ENCODE measurements around the gene CACNA2D3.

CACNA2D3 gene

GRCh38 chr3:54307566-54308180 lies 185.3 kb downstream of the CACNA2D3 start:
- H3K36me3 ChIP-seq (ENCODE audit: control insufficient read depth, insufficient read depth, low read length) = no peaks in the 10 kb centered on the region
- WGBS, 2 experiments (ENCODE audit: insufficient coverage in 2 of 2) = 78 to 83% methylated on average over 4 of the region's 4 CpGs
- H3K27ac ChIP-seq (ENCODE audit: low read depth, low read length, severe bottlenecking) = no peak overlapping the region
- no peaks in the 10 kb centered on the region for H3K9me3 ChIP-seq (ENCODE audit: control insufficient read depth, low read length)
- no peaks in the 10 kb centered on the region for H3K4me1 ChIP-seq (ENCODE audit: control insufficient read depth, insufficient read depth, low read length, poor library complexity, severe bottlenecking)
- H3K4me3 ChIP-seq (ENCODE audit: extremely low read depth, insufficient read depth, low read length, poor library complexity, severe bottlenecking) = no peak overlapping the region

- Histone ChIP-seq H3K4me1 (ENCODE audit: control insufficient read depth, insufficient read depth, low read length, poor library complexity, severe bottlenecking) (no peaks in the 10 kb centered on the region), H3K27ac (ENCODE audit: low read depth, low read length, severe bottlenecking) (no peak overlapping the region), H3K36me3 (ENCODE audit: control insufficient read depth, insufficient read depth, low read length) (no peaks in the 10 kb centered on the region), H3K9me3 (ENCODE audit: control insufficient read depth, low read length) (no peaks in the 10 kb centered on the region), H3K4me3 (ENCODE audit: extremely low read depth, insufficient read depth, low read length, poor library complexity, severe bottlenecking) (no peak overlapping the region)
- 74 to 76% methylated on average over 6 of the region's 6 CpGs for WGBS, 2 experiments (ENCODE audit: insufficient coverage in 2 of 2)
Measured at GRCh38 chr3:54309601-54310000, 187.2 kb downstream of the CACNA2D3 start.

GRCh38 chr3:54311211-54311747 lies 188.9 kb downstream of the CACNA2D3 start:
- 82 to 94% methylated on average over 4 to 6 of the region's 6 CpGs for WGBS, 2 experiments (ENCODE audit: insufficient coverage in 2 of 2)
- Histone ChIP-seq H3K36me3 (ENCODE audit: control insufficient read depth, insufficient read depth, low read length) (no peaks in the 10 kb centered on the region), H3K9me3 (ENCODE audit: control insufficient read depth, low read length) (no peaks in the 10 kb centered on the region), H3K4me1 (ENCODE audit: control insufficient read depth, insufficient read depth, low read length, poor library complexity, severe bottlenecking) (no peaks in the 10 kb centered on the region), H3K27ac (ENCODE audit: low read depth, low read length, severe bottlenecking) (no peak overlapping the region), H3K4me3 (ENCODE audit: extremely low read depth, insufficient read depth, low read length, poor library complexity, severe bottlenecking) (no peak overlapping the region)

- Histone ChIP-seq H3K36me3 (ENCODE audit: control insufficient read depth, insufficient read depth, low read length) (no peaks in the 10 kb centered on the region), H3K27ac (ENCODE audit: low read depth, low read length, severe bottlenecking) (no peak overlapping the region), H3K4me3 (ENCODE audit: extremely low read depth, insufficient read depth, low read length, poor library complexity, severe bottlenecking) (no peak overlapping the region), H3K9me3 (ENCODE audit: control insufficient read depth, low read length) (no peaks in the 10 kb centered on the region), H3K4me1 (ENCODE audit: control insufficient read depth, insufficient read depth, low read length, poor library complexity, severe bottlenecking) (no peaks in the 10 kb centered on the region)
- WGBS, 2 experiments (ENCODE audit: insufficient coverage in 2 of 2) = 75 to 88% methylated on average over 7 of the region's 9 CpGs
Measured at GRCh38 chr3:54312156-54312899, 190.0 kb downstream of the CACNA2D3 start.

- Histone ChIP-seq H3K4me3 (ENCODE audit: extremely low read depth, insufficient read depth, low read length, poor library complexity, severe bottlenecking) (no peak overlapping the region), H3K9me3 (ENCODE audit: control insufficient read depth, low read length) (no peaks in the 10 kb centered on the region), H3K4me1 (ENCODE audit: control insufficient read depth, insufficient read depth, low read length, poor library complexity, severe bottlenecking) (no peaks in the 10 kb centered on the region), H3K36me3 (ENCODE audit: control insufficient read depth, insufficient read depth, low read length) (no peaks in the 10 kb centered on the region), H3K27ac (ENCODE audit: low read depth, low read length, severe bottlenecking) (no peak overlapping the region)
- 85 to 88% methylated on average over 2 to 5 of the region's 5 CpGs for WGBS, 2 experiments (ENCODE audit: insufficient coverage in 2 of 2)
Measured at GRCh38 chr3:54313418-54313817, 191.1 kb downstream of the CACNA2D3 start.

GRCh38 chr3:54321520-54321919 lies 199.2 kb downstream of the CACNA2D3 start:
- WGBS, 2 experiments (ENCODE audit: insufficient coverage in 2 of 2) = 69% methylated on average over 3 of the region's 5 CpGs; no CpG with 5 or more reads in 1 of the 2 experiments
- Histone ChIP-seq H3K9me3 (ENCODE audit: control insufficient read depth, low read length) (no peaks in the 10 kb centered on the region), H3K4me1 (ENCODE audit: control insufficient read depth, insufficient read depth, low read length, poor library complexity, severe bottlenecking) (peaks cover 8% of the 10 kb centered on the region), H3K4me3 (ENCODE audit: extremely low read depth, insufficient read depth, low read length, poor library complexity, severe bottlenecking) (no peak overlapping the region), H3K27ac (ENCODE audit: low read depth, low read length, severe bottlenecking) (no peak overlapping the region), H3K36me3 (ENCODE audit: control insufficient read depth, insufficient read depth, low read length) (no peaks in the 10 kb centered on the region)

- Histone ChIP-seq H3K27ac (ENCODE audit: low read depth, low read length, severe bottlenecking) (no peak overlapping the region), H3K4me3 (ENCODE audit: extremely low read depth, insufficient read depth, low read length, poor library complexity, severe bottlenecking) (no peak overlapping the region), H3K36me3 (ENCODE audit: control insufficient read depth, insufficient read depth, low read length) (no peaks in the 10 kb centered on the region), H3K4me1 (ENCODE audit: control insufficient read depth, insufficient read depth, low read length, poor library complexity, severe bottlenecking) (peaks cover 8% of the 10 kb centered on the region), H3K9me3 (ENCODE audit: control insufficient read depth, low read length) (no peaks in the 10 kb centered on the region)
- 91 to 96% methylated on average over 2 to 3 of the region's 3 CpGs for WGBS, 2 experiments (ENCODE audit: insufficient coverage in 2 of 2)
Measured at GRCh38 chr3:54322354-54322753, 200.0 kb downstream of the CACNA2D3 start.

GRCh38 chr3:54324103-54324502 lies 201.8 kb downstream of the CACNA2D3 start:
- no peak overlapping the region for H3K27ac ChIP-seq (ENCODE audit: low read depth, low read length, severe bottlenecking)
- H3K4me1 ChIP-seq (ENCODE audit: control insufficient read depth, insufficient read depth, low read length, poor library complexity, severe bottlenecking) = peaks cover 8% of the 10 kb centered on the region
- no peak overlapping the region for H3K4me3 ChIP-seq (ENCODE audit: extremely low read depth, insufficient read depth, low read length, poor library complexity, severe bottlenecking)
- no peaks in the 10 kb centered on the region for H3K9me3 ChIP-seq (ENCODE audit: control insufficient read depth, low read length)
- H3K36me3 ChIP-seq (ENCODE audit: control insufficient read depth, insufficient read depth, low read length) = no peaks in the 10 kb centered on the region
- WGBS, 2 experiments (ENCODE audit: insufficient coverage in 2 of 2) = no CpG with 5 or more reads among the region's 2 CpGs

- Histone ChIP-seq H3K4me1 (ENCODE audit: control insufficient read depth, insufficient read depth, low read length, poor library complexity, severe bottlenecking) (peaks cover 2% of the 10 kb centered on the region), H3K9me3 (ENCODE audit: control insufficient read depth, low read length) (no peaks in the 10 kb centered on the region), H3K4me3 (ENCODE audit: extremely low read depth, insufficient read depth, low read length, poor library complexity, severe bottlenecking) (no peak overlapping the region), H3K36me3 (ENCODE audit: control insufficient read depth, insufficient read depth, low read length) (no peaks in the 10 kb centered on the region), H3K27ac (ENCODE audit: low read depth, low read length, severe bottlenecking) (no peak overlapping the region)
- 97 to 98% methylated on average over 3 to 4 of the region's 7 CpGs for WGBS, 2 experiments (ENCODE audit: insufficient coverage in 2 of 2)
Measured at GRCh38 chr3:54326951-54327350, 204.6 kb downstream of the CACNA2D3 start.

- Histone ChIP-seq H3K27ac (ENCODE audit: low read depth, low read length, severe bottlenecking) (no peak overlapping the region), H3K9me3 (ENCODE audit: control insufficient read depth, low read length) (no peaks in the 10 kb centered on the region)
- 100% methylated on average over 2 of the region's 2 CpGs; no CpG with 5 or more reads in 1 of the 2 experiments for WGBS, 2 experiments (ENCODE audit: insufficient coverage in 2 of 2)
Measured at GRCh38 chr3:54331341-54331740, 209.0 kb downstream of the CACNA2D3 start.

GRCh38 chr3:54337846-54338245 lies 215.5 kb downstream of the CACNA2D3 start:
- Histone ChIP-seq H3K36me3 (ENCODE audit: control insufficient read depth, insufficient read depth, low read length) (no peaks in the 10 kb centered on the region), H3K27ac (ENCODE audit: low read depth, low read length, severe bottlenecking) (no peak overlapping the region), H3K4me3 (ENCODE audit: extremely low read depth, insufficient read depth, low read length, poor library complexity, severe bottlenecking) (no peak overlapping the region), H3K9me3 (ENCODE audit: control insufficient read depth, low read length) (no peaks in the 10 kb centered on the region), H3K4me1 (ENCODE audit: control insufficient read depth, insufficient read depth, low read length, poor library complexity, severe bottlenecking) (no peaks in the 10 kb centered on the region)
- WGBS, 2 experiments (ENCODE audit: insufficient coverage in 2 of 2) = 93% methylated on average over 5 to 6 of the region's 6 CpGs

More at GRCh38 chr3:54331341-54331740, 209.0 kb downstream of the CACNA2D3 start:
- Histone ChIP-seq H3K36me3 (ENCODE audit: control insufficient read depth, insufficient read depth, low read length) (no peaks in the 10 kb centered on the region), H3K4me1 (ENCODE audit: control insufficient read depth, insufficient read depth, low read length, poor library complexity, severe bottlenecking) (no peaks in the 10 kb centered on the region), H3K4me3 (ENCODE audit: extremely low read depth, insufficient read depth, low read length, poor library complexity, severe bottlenecking) (no peak overlapping the region)

Measured in mesodermal cell (in vitro differentiated cells).